LNCaP clone FGC (cell line): ENCODE results near the gene CPNE4.

ENCODE experiments used
- DNase-seq: peaks from one replicate; pipeline ENCODE4 v3.0.0-alpha.2; 2011; ENCODE audit warnings: low read depth
- H3K4me3 ChIP-seq: 2 replicates; pipeline ENCODE4 v1.5.1; 2011; ENCODE audit warnings: mild to moderate bottlenecking, low read depth, low read length, control low read depth
- CTCF ChIP-seq: IDR thresholded peaks from 2 replicates; pipeline ENCODE4 v1.5.1; 2012; ENCODE audit warnings: mild to moderate bottlenecking; ENCODE audit not compliant: control insufficient read depth, insufficient read depth; ENCODE audit errors: extremely low read depth

The CPNE4 gene

GRCh38 chr3:131619821-131620220 lies 415.0 kb downstream of the CPNE4 start:
- no peak for DNase-seq
- TF ChIP-seq CTCF: no peak
- no peak overlapping the region for H3K4me3 ChIP-seq

DNA sequence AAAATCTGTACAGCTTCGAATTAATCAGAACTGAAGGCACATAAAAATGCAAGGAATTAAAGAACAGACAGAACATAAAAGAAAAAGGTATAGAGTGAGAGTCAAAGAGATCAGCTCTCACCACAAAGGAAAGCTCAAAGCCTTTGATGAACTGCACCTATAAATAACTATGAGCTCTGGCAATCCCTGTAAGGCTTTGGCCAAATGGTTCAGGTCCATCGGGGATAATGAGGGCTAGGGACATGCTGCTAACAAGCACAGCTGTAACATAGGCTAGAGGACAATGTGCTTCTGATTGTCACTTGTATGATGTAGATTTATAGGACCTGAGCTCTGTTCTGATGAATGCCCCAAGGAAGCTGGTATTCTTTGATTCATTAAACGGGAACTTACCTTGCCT lies 418.1 kb downstream of the CPNE4 start:
- no peak for DNase-seq
- TF ChIP-seq CTCF: no peak
- H3K4me3 ChIP-seq: no peak overlapping the region

- no peak for TF ChIP-seq CTCF
- H3K4me3 ChIP-seq: no peak overlapping the region
- DNase-seq: no peak
These were observed 422.1 kb downstream of the CPNE4 start for GRCh38 chr3:131612745-131613144.

DNA sequence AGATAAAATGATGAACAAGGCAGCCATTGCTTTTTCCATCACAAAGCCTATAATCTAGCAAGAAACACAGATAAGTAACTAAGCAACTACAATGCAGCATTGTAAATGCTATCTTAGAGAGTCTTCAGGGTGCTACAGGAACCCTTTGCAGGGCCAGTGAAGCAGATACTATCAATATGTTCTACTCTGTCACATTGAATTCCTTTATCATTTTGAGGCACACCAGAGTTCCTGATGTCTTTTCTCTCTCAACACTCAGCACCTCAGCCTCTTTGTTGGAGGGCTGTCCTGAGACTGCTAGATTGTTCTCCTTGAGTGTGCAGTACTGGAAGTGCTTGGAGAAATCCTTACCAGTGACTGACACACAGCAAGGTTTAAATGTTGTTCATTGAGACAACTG lies 424.6 kb downstream of the CPNE4 start:
- TF ChIP-seq CTCF: no peak
- no peak for DNase-seq
- H3K4me3 ChIP-seq: no peak overlapping the region

DNA sequence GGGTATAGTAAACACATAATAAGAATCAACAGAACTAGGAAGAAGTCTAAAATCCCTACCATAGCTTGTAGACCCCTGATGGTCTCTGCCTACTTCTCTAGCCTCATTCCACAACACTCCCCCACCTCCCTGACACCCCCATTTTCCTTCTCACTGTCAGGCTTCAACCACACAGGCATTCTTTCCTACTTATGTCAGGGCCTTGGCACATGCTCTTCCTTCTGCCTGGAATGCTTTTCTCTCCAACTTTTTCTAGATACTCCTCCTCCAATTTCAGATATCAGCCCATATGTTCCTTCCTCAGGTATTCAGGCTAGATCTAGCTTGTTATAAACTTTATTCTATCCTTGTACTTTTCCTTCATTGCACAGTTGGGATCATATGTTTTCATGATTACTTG lies 426.1 kb downstream of the CPNE4 start:
- TF ChIP-seq CTCF: no peak
- no peak for DNase-seq
- H3K4me3 ChIP-seq: no peak overlapping the region

DNA sequence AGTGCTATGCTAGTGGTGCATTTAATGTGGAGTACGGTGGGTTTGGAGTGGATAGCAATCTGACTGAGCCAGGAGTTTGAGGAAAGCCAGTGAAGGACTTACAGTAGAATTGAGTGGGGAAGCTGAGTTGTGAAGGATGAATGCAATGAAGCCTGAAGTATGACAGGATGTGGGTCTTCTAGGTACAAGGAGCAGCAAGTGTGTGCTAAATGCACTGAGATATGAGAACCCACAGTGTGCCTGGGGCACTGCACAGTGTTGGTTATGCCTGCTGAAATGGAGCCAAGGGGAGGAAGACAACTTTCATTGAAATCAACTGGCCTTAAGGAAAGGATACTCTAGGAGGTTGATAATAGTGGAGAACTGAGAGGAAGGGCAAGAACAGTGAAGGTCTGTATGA lies 426.5 kb downstream of the CPNE4 start:
- DNase-seq: no peak
- no peak overlapping the region for H3K4me3 ChIP-seq
- no peak for TF ChIP-seq CTCF

- no peak for DNase-seq
- H3K4me3 ChIP-seq: no peak overlapping the region
- TF ChIP-seq CTCF: no peak
These were observed 428.9 kb downstream of the CPNE4 start for GRCh38 chr3:131605916-131606315.
